NCI-H1694 treated with DMSO at 0.1 percent for 48 hours (cell line): ENCODE data around the gene NAXE.
A peak's percentile ranks its signal among the peaks of the same experiment; 100 is the strongest.
"Not testable (repeated sequence)": the region's sequence is repeated elsewhere in the genome, so short reads cannot be mapped to it uniquely, and the experiment has no call there.

Experiments used
- DNase-seq: peaks from one replicate; lab custom pipeline; 2025; lab: John Stamatoyannopoulos, UW

Gene NAXE

DNA sequence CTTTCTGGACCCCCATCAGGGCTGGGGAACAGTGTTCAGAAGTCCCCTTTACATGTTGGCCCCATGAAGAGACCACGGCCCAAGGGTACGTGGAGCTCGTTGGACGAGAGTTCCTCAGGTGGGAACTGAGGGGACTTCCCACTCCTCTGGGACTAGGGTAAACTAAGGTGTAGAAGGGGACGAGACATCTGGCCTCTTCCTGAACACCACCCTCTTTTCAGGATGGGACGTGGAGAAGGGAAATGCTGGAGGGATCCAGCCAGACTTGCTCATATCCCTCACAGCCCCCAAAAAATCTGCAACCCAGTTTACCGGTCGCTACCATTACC is 2.0 kb downstream of the NAXE start:
- no peak for DNase-seq

DNA sequence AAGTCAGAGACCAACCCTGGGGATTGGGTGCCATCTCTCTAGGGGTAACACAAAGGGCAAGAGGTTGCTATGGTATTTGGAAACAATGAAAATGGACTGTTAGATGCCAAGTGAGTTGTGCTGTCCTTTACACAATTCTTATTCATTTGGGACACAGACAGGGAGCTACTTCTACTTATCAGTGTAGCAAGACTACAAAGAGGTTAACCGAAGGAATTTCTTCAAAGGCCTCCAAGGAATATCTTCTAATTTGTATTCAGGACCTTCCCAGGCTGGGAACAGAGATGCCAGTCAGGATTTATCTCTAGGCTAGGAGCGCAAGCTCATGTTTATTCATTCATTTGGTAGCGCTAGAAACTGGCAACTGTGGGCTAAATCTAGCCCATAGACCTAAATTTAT is 2.6 kb downstream of the NAXE start:
- DNase-seq: no peak

DNA sequence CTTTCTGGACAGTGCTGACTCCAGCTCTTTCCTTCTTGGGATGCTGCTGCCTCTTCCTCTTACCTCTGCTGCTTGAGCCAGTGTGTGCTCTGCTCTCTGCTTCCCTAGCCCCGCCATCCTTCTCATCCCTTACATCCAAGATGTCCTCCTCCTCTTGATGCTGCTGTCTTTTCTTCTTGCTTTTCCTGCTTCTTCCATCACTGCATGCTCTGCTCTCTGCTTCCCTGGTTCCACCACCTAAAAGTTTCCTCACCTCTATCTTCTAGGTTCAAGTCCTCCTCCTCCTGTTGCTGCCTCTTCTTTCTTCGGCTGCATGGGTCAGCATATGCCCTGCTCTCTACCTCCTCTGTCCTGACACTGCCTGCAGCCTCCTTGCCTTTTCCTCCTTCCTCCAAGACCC is 3.4 kb downstream of the NAXE start:
- DNase-seq: no peak

DNA sequence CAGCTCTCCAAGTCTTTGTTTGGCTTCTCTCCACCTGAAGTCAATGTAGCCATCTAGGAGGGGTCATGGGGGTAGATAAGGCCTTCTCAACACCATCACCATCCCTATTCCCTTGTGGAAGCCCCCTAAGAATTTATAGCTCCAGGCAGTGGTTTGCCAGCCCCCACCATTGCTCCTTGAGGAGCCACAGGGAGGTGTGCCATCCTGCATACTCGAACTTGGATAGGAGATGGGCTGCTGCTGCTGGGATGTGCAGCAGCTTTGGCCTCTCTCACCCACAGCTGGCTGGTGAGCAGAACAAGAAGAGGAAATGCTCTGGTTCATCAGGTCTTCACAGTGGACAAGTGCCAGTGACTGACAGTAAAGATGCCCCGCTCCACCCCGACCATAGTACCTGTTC is 4.8 kb downstream of the NAXE start:
- DNase-seq: no peak

DNA sequence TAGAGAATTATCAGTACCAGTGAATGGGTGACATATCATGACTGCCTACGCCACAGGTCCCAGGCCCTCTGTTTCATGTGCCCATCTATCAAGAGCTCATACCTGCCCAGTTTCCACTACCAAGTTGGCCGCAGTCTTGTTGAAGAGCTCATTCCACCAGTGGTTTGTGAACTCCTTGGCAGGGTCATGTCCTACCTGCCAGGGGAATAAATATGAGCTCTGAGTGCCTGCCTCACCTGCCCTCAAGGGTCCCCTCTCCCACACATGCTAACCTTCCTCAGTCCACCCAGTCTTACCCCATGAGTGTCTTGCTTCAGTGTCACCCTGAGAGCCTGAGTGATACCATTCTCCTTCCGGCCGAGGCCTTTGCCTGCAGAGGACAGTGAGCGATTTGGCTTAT is 6.5 kb downstream of the NAXE start:
- no peak for DNase-seq

DNA sequence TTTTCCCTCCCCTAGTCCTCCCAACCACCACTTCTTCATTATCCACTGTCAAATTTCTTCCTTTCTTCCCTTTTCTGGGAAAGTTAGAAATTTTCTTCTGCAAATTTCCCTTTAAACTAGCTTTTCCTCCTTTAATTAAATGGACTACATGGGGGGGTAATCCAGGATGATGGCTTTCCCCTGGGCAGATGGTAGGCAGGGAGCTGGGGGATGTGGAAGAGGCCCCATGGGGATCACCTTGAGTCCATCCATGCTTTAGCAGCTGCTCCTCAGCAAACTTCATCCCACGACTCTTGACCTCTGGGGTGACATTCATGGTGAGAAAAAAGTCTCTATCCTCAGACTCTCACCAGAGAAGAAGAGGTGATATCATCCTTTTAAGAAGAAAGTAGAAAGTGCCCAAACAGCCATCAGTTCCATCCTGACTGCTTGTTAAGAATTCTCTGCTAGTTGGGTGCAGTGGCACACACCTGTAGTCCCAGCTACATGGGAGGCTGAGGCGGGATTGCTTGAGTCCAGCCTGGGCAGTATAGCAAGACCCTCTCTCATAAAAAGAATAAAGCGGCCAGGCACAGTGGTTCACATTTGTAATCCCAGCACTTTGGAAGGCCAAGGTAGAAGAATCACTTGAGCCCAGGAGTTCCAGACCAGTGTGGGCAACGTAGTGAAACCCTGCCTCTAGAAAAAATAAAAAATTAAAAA is 7.3 kb downstream of the NAXE start:
- DNase-seq: no peak

DNA sequence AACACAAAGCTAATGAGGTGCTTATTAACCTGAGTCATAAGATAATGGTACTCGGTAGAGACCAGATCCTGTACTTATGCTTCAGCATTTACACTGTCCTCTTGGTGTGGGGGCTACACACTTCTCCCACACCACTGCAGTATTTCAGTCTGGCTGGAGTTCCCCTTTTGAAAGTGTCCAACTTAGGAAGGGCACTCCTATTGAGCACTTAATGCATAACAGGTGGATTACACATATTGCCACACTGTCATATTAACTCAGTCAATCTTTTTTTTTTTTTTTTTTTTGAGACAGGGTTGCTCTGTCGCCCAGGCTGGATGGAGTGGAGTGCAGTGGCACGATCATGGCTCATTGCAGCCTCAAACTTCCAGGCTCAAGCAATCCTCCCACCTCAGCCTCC is 8.2 kb downstream of the NAXE start:
- DNase-seq: no peak

DNA sequence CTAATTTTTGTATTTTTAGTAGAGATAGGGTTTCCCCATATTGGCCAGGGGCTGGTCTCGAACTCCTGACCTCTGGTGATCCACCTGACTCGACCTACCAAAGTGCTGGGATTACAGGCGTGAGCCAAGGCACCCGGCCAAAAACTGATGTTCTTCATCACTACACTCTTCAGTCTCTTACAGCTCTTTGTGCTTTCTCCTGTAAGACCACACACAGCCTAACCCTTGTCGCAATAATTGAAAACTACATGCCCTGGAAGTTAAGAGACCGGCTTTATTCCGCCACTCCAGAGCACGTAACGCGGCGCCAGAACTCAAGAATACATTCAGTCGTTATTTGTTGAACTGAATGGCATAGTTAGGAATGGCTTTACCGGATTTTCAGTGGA is 9.2 kb downstream of the NAXE start:
- no peak for DNase-seq

DNA sequence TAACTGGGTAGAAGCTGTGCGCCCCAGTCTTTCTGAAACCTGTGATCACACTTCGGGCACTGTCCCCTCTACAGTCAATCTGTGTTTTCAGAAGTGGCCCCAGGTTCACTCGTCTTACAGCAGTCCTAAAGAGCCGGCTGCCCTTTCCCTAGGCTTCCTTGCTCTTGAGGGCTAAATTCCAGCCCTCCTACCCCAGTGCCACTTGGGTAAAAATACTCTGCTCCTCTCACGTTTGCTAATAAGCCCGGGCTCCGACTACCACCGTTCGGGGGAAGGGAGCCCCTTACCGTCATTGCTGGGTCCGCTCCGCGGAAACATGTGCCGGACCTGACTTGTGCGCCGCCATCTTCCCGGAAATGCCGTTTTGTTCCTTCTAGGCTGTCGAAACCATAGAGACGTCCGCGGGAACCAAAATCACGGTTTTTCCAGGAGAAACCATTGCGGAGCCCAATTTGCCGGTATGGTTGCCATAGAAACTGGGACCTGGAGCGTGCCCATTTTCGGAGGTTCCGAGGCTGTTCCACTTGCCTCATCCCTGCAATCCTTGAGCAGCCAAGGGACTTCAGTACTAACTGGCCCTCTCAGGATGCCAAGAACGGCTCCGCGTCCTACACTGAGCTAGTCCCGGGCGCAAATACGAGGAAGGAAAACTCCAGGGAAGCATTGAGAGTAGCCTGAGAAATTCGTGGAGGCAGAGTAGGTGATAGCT is 9.7 kb downstream of the NAXE start, which contains the start of gene GPATCH4:
Gene GPATCH4 (minus strand): TSS at position 358 of the 709 bp plus-strand sequence.
- DNase-seq: peak; percentile 97

DNA sequence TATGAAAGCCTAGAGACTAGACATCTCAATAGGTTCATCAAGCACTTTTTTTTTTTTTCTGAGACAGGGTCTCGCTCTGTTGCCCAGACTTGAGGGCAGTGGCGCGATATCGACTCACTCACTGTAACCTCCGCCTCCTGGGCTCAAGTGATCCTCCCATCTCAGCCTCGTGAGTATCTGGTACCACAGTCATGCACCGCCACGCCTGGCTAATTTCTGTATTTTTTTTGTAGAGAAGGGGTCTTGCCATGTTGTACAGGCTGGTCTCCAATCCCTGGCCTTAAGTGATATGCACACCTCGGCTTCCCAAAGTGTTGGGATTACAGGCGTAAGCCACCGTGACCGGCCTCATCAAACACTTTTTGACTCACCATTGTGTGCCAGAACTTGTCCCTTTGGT is 10.3 kb downstream of the NAXE start:
- no peak for DNase-seq

DNA sequence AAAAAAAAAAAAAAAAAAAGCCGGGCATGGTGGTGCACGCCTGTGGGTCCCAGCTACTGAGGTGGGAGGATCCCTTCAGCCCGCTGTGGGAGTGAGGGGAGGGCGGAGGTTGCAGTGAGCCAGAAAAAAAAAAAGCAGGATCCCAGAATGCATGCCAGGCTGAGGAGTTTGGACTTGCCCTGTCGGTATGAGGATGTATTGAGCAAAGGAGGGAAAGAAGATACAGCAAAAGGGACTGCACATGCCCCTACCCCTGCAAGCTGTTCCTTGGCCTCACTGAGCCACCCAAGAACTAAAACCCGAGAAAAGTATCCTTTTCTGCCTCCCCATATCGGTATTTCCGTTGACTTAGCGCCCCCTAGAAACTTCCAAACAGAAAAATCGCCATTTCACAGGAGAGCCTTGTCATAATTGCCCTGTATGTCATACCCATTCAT is 11.0 kb downstream of the NAXE start:
- DNase-seq: peak; percentile 65

DNA sequence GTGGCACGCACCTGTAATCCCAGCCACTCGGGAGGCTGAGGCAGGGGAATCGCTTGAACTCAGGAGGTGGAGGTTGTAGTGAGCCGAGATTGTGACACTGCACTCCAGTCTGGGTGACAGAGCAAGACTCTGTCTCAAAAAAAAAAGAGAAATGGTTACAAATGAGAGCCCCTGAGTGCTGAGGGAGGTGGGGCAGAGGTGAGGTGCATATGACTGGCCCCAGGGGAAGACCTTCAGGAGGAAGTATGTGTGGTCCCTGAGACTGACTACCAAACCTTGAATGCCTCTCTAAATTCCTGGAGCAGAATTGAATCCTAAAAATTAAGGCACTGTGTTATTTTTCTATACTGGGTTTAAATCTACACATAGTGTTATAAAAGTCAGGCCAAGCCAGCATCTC is 15.8 kb downstream of the NAXE start:
- DNase-seq: not testable (repeated sequence)

DNA sequence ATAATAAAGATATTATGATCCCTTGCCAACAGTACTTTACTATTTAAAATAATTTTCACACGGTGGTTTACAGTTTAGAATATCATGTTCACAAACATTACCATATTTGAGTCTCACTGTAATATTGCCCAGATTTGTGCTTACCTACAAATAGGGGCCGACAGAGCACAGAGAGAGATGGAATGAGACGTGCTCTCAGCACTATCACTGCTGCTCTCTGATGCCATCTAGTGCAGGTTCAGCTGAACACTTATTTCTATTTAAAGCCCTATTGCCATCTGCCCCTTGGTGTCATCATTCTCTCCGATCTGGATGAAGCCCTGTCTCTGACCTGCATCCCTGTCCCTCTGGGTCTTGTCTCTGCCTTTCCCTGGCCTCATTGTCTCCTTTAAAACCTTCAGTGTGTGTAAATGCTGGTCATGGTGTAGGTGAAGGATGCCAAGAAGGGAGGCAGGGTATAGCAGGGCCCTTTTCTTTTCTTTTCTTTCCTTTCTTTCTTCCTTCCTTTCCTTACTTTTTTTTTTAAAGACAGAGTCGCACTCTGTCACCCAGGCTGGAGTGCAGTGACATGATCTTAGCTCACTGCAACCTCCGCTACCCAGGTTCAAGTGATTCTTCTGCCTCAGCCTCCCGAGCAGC is 16.6 kb downstream of the NAXE start:
- DNase-seq: peak; percentile 99

DNA sequence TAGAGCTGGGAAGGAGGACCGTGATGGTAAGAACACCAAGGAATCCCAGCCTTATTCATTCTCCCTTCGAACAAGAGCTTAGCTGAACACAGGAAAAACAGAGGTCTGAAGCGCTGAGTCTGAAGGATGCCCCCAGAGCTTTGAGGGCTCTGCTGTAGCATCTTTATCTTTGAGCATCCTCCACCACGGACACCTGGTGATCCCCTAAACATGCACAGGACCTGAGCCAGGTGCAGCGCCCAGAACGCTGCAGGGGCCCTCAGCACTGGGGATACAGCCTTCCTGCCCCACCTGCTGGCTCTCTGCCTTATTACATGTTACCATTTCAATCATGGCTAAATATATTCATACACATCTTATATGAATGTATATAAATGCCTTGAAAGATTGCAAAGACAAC is 17.4 kb downstream of the NAXE start:
- peak; percentile 80 for DNase-seq

DNA sequence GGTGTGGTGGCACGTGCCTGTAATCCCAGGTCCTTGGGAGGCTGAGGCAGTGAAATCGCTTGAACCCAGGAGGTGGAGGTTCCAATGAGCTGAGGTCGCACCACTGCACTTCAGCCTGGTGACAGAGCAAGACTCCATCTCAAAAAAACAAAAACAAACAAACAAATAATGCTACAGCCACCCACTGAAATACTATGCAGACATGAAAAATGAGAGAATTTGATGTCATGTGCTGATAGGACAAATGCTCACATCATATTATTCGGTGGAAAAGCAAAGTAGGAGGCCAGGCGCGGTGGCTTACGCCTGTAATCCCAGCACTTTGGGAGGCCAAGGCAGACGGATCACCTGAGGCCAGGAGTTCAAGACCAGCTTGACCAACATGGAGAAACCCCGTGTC is 18.5 kb downstream of the NAXE start:
- not testable (repeated sequence) for DNase-seq

DNA sequence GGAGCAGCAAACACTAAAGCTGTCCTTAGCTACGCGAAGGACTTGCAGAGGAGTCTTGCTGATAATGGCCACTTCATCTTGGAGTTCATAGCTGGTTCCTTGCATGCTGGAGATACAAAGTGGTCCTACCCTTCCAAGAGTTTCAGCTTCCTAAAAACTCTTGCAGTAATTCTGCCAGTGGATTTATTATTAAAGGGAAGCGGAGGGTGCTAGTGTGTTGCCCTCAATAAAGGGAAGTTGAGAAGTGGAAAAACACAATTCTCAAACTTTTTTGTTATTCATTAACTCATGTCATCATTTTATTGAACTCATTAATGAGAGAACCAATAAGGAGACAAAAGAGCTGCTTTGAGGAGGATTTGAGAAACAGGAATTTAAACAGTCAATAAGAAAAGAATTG is 21.1 kb downstream of the NAXE start:
- no peak for DNase-seq

DNA sequence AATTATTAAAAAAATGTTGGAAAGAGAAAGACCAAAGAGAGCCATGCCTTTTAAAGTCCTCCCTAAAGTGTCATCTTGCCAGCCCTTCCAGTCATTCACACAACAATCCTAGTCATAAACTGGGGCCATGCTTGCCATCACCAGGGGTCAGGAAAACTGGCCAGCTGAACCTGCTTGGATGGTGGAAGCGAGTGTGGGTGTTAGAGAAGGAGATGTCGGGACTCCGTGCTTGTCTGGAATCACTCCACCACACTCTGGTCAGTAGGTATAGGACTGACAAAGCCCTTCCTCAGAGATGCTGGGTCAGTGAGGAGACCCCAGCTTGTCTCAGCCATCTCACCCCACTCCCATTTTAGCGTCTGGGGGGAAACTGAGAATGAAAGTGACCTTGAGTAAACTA is 24.4 kb downstream of the NAXE start:
- no peak for DNase-seq

DNA sequence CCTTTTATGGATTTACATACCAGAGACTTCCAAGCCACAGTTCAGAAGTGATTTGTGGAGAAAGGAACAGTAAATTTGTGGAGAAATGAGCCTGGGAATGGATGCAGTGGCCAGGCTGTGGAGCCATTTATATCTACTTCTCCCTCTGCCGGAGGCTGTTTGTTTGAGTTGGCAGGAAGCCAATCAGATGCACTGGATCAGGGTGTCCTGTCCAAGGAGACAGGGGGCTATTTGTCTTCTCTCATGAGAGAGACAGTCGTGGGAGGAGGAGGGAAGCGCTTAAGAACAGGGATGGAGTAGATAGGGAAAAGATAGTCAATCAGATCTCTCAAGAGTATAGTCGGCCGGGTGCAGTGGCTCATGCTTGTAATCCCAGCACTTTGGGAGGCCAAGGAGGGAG is 24.9 kb downstream of the NAXE start:
- no peak for DNase-seq

DNA sequence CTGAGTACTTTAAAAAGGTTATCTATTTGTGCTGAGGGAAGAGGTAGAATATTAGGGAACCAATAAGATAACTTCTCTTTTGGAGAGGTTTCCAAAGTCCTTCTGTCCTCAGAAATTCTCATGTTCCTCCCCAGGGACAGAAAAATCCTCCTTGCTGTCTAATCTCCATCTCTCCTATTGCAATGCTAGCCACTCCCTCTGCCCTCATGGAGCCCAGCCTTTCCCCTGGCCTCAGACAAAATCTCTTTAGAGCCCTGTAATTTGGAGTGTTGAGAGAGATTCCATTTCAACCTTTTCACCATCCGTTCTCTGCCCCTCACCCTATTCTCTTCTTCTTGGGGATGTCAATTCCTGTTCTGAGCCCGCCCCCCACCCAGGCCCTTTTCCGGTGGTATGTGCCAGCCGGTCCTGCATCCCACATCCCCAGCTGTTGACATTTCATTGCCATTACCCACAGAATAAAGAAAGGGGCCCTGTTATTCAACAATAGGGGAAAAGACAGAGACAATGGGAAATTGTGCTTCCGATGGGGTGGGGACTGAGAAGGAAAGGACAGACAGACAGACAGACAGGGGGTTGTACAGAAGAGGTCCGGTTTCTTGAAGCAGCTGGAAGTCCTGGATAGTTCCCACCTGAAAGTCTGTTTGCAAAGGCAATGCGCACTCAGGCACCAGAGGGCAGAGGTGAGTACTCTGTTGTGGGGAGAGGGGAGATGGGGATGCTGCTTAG is 27.4 kb downstream of the NAXE start, which contains the start of gene HAPLN2:
Gene HAPLN2 (plus strand): TSS at position 563 of the 729 bp plus-strand sequence. CDS start 4,076 bp downstream, outside the sequence.
- DNase-seq: peak; percentile 83

DNA sequence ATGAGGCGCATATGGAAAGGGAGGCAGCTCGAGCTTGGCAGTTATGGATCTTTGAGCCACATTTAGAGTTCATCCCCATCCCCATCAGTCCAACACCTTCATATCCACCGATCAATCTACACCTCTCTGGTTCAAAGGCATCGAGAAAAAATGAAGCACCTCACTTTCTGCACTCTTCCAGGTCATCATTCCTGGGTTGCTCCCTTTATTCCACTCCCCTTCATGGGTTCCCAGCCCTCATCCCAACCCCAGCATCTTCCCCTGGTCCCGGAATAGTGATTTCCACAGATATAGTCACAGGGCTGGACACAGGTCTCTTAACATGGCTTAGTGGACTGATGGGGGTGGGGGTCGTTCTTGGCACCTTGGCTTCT is 28.0 kb downstream of the NAXE start:
- no peak for DNase-seq

DNA sequence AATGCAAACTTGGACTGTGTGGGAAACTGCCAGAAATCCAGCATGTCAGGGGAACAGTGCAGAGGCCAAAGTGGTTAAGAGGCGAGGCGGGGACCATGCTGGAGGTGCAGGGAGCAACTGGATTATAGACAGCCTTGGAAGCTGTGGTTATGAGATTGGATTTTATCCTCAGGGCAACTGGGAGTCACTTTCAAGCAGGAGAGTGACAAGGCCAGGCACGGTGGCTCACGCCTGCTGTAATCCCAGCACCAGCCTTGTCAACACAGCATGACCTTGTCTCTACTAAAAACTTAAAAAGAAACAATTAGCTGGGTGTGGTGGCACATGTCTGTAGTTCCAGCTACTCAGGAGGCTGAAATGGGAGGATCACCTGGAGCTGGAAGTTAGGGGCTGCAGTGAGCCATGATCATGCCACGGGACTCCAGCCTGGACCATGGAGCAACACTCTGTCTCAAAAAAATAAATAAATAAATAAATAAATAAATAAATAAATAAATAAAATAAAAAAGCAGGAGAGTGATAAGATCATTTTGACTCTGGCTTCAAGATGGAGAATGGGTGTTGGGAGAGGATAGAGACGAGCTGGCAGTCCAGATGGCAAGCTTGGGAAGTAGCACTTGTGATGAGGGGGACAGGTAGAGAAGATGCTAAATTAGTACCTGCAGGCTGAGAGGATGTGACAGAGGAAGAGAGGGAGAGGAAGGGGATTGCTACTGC is 31.2 kb downstream of the NAXE start:
- no peak for DNase-seq
